Gastrocnemius medialis (tissue), 4 donors: Measurements from ENCODE around the gene KANK2.

Source experiments
- POLR2A ChIP-seq, 2 donors: fragments of 450-650 bp; IDR thresholded peaks; one replicate each; pipeline ENCODE4 v1.6.1; 2017; ENCODE audit warnings: antibody characterized with exemption in 2 of 2, mild to moderate bottlenecking in 2 of 2, moderate library complexity in 2 of 2
- TF ChIP-seq, protein P1 (sequence below), 5 experiments: fragments of 450-650 bp in 3 of 5; fragments of 200-600 bp in 2 of 5; sonication (generic) in 2 of 5; IDR thresholded peaks in 4 of 5; conservative IDR thresholded peaks in 1 of 5; 1 replicate in 4 of 5; 2 replicates in 1 of 5; pipeline ENCODE4 v1.5.1; 2016 to 2019; ENCODE audit warnings: antibody characterized with exemption in 5 of 5, mild to moderate bottlenecking in 3 of 5, moderate library complexity in 3 of 5

DNA sequence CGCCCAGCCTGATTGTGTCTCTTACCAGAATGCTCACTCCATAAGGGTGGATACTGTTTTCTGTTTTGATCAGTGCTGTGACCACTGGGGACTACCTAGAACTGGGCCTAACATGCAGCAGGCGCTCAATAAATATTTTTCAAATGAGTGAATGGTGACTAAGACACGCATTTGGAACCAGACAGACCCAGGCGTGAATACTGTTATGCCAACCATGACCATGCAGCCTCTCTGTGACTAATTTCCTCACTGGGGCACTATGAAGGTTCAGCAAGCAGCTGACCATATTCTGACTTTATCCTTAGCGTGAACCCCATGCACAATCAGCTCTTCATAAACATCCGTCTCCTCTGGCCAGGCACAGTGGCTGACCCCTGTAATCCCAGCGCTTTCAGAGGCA is 28.8 kb downstream of the KANK2 start:
- TF ChIP-seq POLR2A (IDR thresholded peaks at IDR 0.05), result no peak
- TF ChIP-seq, protein P1, sequence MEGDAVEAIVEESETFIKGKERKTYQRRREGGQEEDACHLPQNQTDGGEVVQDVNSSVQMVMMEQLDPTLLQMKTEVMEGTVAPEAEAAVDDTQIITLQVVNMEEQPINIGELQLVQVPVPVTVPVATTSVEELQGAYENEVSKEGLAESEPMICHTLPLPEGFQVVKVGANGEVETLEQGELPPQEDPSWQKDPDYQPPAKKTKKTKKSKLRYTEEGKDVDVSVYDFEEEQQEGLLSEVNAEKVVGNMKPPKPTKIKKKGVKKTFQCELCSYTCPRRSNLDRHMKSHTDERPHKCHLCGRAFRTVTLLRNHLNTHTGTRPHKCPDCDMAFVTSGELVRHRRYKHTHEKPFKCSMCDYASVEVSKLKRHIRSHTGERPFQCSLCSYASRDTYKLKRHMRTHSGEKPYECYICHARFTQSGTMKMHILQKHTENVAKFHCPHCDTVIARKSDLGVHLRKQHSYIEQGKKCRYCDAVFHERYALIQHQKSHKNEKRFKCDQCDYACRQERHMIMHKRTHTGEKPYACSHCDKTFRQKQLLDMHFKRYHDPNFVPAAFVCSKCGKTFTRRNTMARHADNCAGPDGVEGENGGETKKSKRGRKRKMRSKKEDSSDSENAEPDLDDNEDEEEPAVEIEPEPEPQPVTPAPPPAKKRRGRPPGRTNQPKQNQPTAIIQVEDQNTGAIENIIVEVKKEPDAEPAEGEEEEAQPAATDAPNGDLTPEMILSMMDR (IDR thresholded peaks at IDR 0.05 in 4 of 5, conservative IDR thresholded peaks at IDR 0.05 in 1 of 5), result no peak
